ACC112 (cell line): Measurements from ENCODE around the gene EDRF1.

ENCODE experiments used
- H2AFZ ChIP-seq: fragments of 200-600 bp; sonication (generic); one replicate; pipeline ENCODE4 v1.6.0; 2017; ENCODE audit warnings: antibody characterized with exemption, low read length; ENCODE audit not compliant: unreplicated experiment
- H3K27ac ChIP-seq: fragments of 200-600 bp; sonication (generic); 2 replicates; pipeline ENCODE4 v1.5.1; 2014; ENCODE audit warnings: low read depth, mild to moderate bottlenecking, antibody characterized with exemption, low read length, moderate library complexity
- H3K27me3 ChIP-seq: fragments of 200-600 bp; sonication (generic); 2 replicates; pipeline ENCODE4 v1.6.1; 2014; ENCODE audit warnings: mild to moderate bottlenecking, antibody characterized with exemption, low read length, moderate library complexity, mixed read lengths; ENCODE audit not compliant: insufficient read depth
- H3K36me3 ChIP-seq: fragments of 200-600 bp; sonication (generic); 2 replicates; pipeline ENCODE4 v1.6.1; 2016; ENCODE audit warnings: mild to moderate bottlenecking, antibody characterized with exemption, low read length, moderate library complexity, mixed read lengths; ENCODE audit not compliant: insufficient read depth
- H3K4me1 ChIP-seq: fragments of 200-600 bp; sonication (generic); one replicate; pipeline ENCODE4 v1.6.1; 2016; ENCODE audit warnings: low read length, mixed read lengths; ENCODE audit not compliant: insufficient read depth, unreplicated experiment, control insufficient read depth
- H3K4me3 ChIP-seq: fragments of 200-600 bp; sonication (generic); 2 replicates; pipeline ENCODE4 v1.5.1; 2014; ENCODE audit warnings: mild to moderate bottlenecking, low read depth, low read length
- H3K79me2 ChIP-seq: fragments of 200-600 bp; sonication (generic); one replicate; pipeline ENCODE4 v1.6.0; 2016; ENCODE audit warnings: low read length; ENCODE audit not compliant: control insufficient read depth, unreplicated experiment, insufficient read depth

Gene EDRF1

DNA sequence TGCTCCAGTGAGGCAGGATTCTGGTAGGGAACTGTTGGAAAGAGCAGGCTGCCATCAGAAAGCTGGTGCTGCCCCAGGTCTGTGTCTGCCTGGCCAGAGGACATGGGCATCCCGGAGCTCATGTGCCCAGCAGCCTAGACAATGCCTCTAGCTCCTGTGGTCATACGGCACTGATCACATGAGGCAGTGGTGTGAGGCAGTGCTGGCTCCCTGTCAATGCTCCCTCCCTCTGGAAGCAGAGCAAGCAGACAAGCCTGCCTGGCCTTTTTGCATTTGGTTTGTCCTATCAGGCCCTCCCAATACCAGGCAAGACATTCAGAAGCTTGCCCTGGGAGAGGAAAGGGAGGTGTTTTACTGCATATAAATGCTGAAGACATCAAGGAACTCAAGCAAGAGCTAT lies 75.6 kb downstream of the EDRF1 start:
- Histone ChIP-seq H3K4me3 (no peak overlapping the region), H3K27ac (no peak overlapping the region), H3K4me1 (no peaks in the 10 kb centered on the region), H2AFZ (no peak overlapping the region), H3K79me2 (no peaks in the 10 kb centered on the region), H3K27me3 (no peaks in the 10 kb centered on the region), H3K36me3 (no peaks in the 10 kb centered on the region)

DNA sequence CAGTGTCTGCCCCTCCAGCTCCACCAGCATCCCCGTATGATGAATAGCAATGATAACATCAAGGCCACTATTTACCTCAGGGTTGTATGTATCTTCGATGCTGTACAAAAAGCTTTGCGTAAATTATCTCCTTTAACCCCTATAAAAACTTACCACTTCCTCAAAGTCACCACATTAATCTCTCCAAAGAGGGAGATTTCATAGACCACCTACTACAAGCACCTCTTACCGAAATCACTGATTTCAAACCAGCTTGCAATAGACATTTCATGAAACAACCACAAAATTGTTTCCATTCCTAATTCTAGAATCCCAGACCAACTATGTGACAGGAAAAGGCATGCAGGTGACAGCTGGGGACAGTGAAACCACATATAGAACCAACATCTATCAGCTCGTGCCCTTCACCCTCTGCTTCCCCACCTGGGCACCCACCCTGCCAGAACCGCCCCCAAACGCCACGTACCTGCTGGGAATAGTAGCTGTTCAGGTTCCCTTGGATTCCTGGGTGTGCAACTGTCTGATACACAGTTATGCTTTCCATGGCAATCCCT lies 76.2 kb downstream of the EDRF1 start:
- Histone ChIP-seq H3K4me1 (no peaks in the 10 kb centered on the region), H3K27ac (no peak overlapping the region), H3K79me2 (no peaks in the 10 kb centered on the region), H3K36me3 (no peaks in the 10 kb centered on the region), H3K27me3 (no peaks in the 10 kb centered on the region), H2AFZ (no peak overlapping the region), H3K4me3 (no peak overlapping the region)

GRCh38 chr10:125797424-125797823 lies 77.9 kb downstream of the EDRF1 start:
- no peak overlapping the region for H3K27ac ChIP-seq
- no peak overlapping the region for H3K4me3 ChIP-seq
- no peak overlapping the region for H2AFZ ChIP-seq
- no peaks in the 10 kb centered on the region for H3K79me2 ChIP-seq
- 0 out of 2 replicates have a peak, but pooled peaks cover 6% of the 10 kb centered on the region for H3K36me3 ChIP-seq
- H3K4me1 ChIP-seq: no peaks in the 10 kb centered on the region
- no peaks in the 10 kb centered on the region for H3K27me3 ChIP-seq

- Histone ChIP-seq H3K27me3 (no peaks in the 10 kb centered on the region), H3K27ac (no peak overlapping the region), H3K36me3 (0 out of 2 replicates have a peak, but pooled peaks cover 6% of the 10 kb centered on the region), H3K79me2 (no peaks in the 10 kb centered on the region), H3K4me3 (no peak overlapping the region), H2AFZ (no peak overlapping the region), H3K4me1 (no peaks in the 10 kb centered on the region)
Observed at GRCh38 chr10:125797994-125798662, 78.6 kb downstream of the EDRF1 start.

- Histone ChIP-seq H3K27me3 (no peaks in the 10 kb centered on the region), H3K36me3 (0 out of 2 replicates have a peak, but pooled peaks cover 6% of the 10 kb centered on the region), H3K79me2 (no peaks in the 10 kb centered on the region), H3K27ac (no peak overlapping the region), H3K4me1 (no peaks in the 10 kb centered on the region), H2AFZ (no peak overlapping the region), H3K4me3 (no peak overlapping the region)
Observed at GRCh38 chr10:125799451-125800182, 80.1 kb downstream of the EDRF1 start.

DNA sequence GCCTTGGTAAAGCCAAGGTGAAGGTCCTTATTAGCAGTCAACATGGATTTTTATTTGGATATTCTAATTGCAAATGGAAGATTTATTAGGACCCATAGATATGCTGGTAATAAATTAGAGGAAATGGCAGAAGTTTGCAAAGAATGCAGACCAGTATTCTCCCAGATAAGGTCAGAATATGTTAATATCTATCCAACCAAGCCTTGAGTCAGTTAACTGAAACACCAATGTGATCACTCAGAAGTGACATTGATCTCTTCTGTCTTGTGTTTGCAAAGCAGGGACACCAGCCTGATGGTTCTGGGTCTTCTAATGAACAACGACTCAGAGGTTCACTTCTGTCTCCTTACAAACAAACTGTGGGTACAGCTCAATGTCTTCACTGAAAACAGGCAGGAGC lies 82.1 kb downstream of the EDRF1 start:
- H3K36me3 ChIP-seq: 0 out of 2 replicates have a peak, but pooled peaks cover 6% of the 10 kb centered on the region
- H3K27me3 ChIP-seq: no peaks in the 10 kb centered on the region
- H3K4me1 ChIP-seq: no peaks in the 10 kb centered on the region
- no peak overlapping the region for H3K4me3 ChIP-seq
- H3K27ac ChIP-seq: no peak overlapping the region
- no peaks in the 10 kb centered on the region for H3K79me2 ChIP-seq
- H2AFZ ChIP-seq: no peak overlapping the region

- Histone ChIP-seq H2AFZ (no peak overlapping the region), H3K27ac (no peak overlapping the region), H3K4me3 (no peak overlapping the region), H3K79me2 (no peaks in the 10 kb centered on the region), H3K27me3 (no peaks in the 10 kb centered on the region), H3K36me3 (peaks cover 6% of the 10 kb centered on the region; the same call in 1 of the 2 replicates), H3K4me1 (no peaks in the 10 kb centered on the region)
Observed at GRCh38 chr10:125802131-125802530, 82.6 kb downstream of the EDRF1 start.

- H3K4me1 ChIP-seq: no peaks in the 10 kb centered on the region
- no peaks in the 10 kb centered on the region for H3K79me2 ChIP-seq
- no peak overlapping the region for H2AFZ ChIP-seq
- peaks cover 6% of the 10 kb centered on the region; the same call in 1 of the 2 replicates for H3K36me3 ChIP-seq
- H3K27me3 ChIP-seq: no peaks in the 10 kb centered on the region
- no peak overlapping the region for H3K4me3 ChIP-seq
- no peak overlapping the region for H3K27ac ChIP-seq
Observed at GRCh38 chr10:125802739-125803138, 83.2 kb downstream of the EDRF1 start.

GRCh38 chr10:125808047-125808446 lies 88.5 kb downstream of the EDRF1 start:
- H3K27me3 ChIP-seq: no peaks in the 10 kb centered on the region
- H3K4me3 ChIP-seq: no peak overlapping the region
- no peak overlapping the region for H2AFZ ChIP-seq
- H3K4me1 ChIP-seq: no peaks in the 10 kb centered on the region
- peaks cover 23% of the 10 kb centered on the region for H3K36me3 ChIP-seq
- H3K27ac ChIP-seq: no peak overlapping the region
- no peaks in the 10 kb centered on the region for H3K79me2 ChIP-seq

DNA sequence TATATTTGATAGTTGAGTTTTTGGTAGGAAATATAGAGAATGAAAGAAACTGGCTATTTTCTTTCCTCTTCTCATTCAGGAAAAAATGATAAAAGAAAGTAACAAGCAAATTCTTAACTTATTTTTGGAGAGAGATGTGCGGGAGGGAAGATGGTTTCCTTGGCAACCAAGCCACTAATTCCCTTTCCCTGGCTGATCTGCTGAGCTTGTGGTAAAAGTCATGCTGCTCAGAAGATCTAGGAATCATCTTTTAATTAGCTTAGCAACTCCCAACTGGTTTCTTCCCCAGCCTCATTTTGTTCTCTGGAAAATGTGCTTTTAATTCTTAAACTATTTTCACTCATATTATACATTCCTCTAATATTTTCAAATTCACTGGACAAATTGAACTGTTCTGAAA lies 91.7 kb downstream of the EDRF1 start:
- H3K4me3 ChIP-seq: no peak overlapping the region
- H3K27me3 ChIP-seq: no peaks in the 10 kb centered on the region
- H3K27ac ChIP-seq: no peak overlapping the region
- peaks cover 31% of the 10 kb centered on the region for H3K36me3 ChIP-seq
- no peaks in the 10 kb centered on the region for H3K79me2 ChIP-seq
- no peak overlapping the region for H2AFZ ChIP-seq
- H3K4me1 ChIP-seq: no peaks in the 10 kb centered on the region
